Ovary (tissue), 1 donor: ENCODE results near the gene NDUFB11.

Experiments used
- EP300 ChIP-seq: sonication (generic); formaldehyde crosslinking; IDR thresholded peaks from one replicate; pipeline ENCODE4 v1.6.1; 2017; ENCODE audit warnings: antibody characterized with exemption
- POLR2A ChIP-seq: fragments of 450-650 bp; IDR thresholded peaks from one replicate; pipeline ENCODE4 v1.6.1; 2017; ENCODE audit warnings: antibody characterized with exemption, mild to moderate bottlenecking, moderate library complexity

DNA sequence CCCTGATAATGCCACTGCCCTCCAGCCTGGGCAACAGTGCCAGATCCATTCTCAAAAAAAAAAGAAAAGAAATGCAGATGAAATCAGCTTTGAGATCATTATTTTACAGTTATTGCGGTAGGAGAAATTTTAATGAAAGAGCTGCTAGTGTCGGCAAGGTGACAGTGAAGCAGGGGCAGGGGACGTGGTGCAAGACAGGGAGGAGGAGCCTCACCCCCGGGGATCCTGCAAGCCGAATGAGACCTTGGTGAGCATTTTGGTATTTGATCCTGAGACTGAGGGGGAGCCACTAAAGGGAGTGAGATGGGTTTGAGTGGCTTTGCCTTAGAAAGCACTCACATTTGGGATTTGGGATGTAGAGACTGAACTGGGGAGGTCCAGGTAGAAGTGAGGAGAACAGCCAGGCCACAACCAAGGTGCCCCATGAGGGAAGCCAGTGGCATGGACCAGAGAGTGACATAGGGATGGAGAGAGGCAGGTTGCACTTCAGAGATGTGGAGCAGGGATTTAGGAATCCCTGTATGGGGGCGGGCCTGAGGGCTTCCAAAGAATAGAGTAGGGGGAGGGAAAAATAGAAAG is 24.1 kb upstream of the NDUFB11 start:
- TF ChIP-seq EP300 (no peak), POLR2A (no peak)
